MCF 10A (cell line): ENCODE results near the gene CCR6. TPM values are rescaled to one million over a fixed set of nuclear protein-coding genes. Genes with fewer than 3 reads are reported as not detected.

Source experiments
- BruUV-seq: library from RNA; stranded (reverse); fragments of 400-500 nt; replicated peaks from 2 replicates; lab custom pipeline; 2021; lab: Mats Ljungman, UMichigan
- CTCF ChIA-PET: fragments of 300-600 bp; sonication (Branson Sonifier 250); formaldehyde crosslinking; extraction: SDS; loops from one replicate; lab custom pipeline; 2021; ENCODE audit warnings: antibody characterized with exemption, inconsistent platforms; lab: Yijun Ruan, JAX
- POLR2A ChIA-PET: fragments of 300-600, 350-650 bp; sonication (Branson Sonifier 250); formaldehyde crosslinking; extraction: SDS; loops from one replicate; lab custom pipeline; 2020; ENCODE audit warnings: antibody characterized with exemption, inconsistent platforms; lab: Yijun Ruan, JAX
- DNase-seq: peaks from one replicate; pipeline ENCODE4 v3.0.0-alpha.2; 2018; ENCODE audit not compliant: unreplicated experiment
- H3K27ac Mint-ChIP-seq: one replicate; pipeline ENCODE4 v1.8.0; 2022; ENCODE audit warnings: mild to moderate bottlenecking, low read depth, mixed read lengths; ENCODE audit not compliant: unreplicated experiment
- H3K27me3 Mint-ChIP-seq: one replicate; pipeline ENCODE4 v1.8.0; 2022; ENCODE audit warnings: mixed read lengths; ENCODE audit not compliant: insufficient read depth, unreplicated experiment
- H3K36me3 Mint-ChIP-seq: one replicate; pipeline ENCODE4 v1.8.0; 2022; ENCODE audit warnings: mild to moderate bottlenecking, moderate library complexity, mixed read lengths; ENCODE audit not compliant: insufficient read depth, unreplicated experiment
- H3K4me1 Mint-ChIP-seq: one replicate; pipeline ENCODE4 v1.8.0; 2022; ENCODE audit warnings: mixed read lengths; ENCODE audit not compliant: insufficient read depth, unreplicated experiment
- H3K4me3 Mint-ChIP-seq: one replicate; pipeline ENCODE4 v1.8.0; 2022; ENCODE audit warnings: mild to moderate bottlenecking, moderate library complexity, mixed read lengths; ENCODE audit not compliant: unreplicated experiment
- H3K9me3 Mint-ChIP-seq: one replicate; pipeline ENCODE4 v1.8.0; 2022; ENCODE audit warnings: mixed read lengths; ENCODE audit not compliant: unreplicated experiment
- CTCF ChIP-seq: fragments of 200-600 bp; IDR thresholded peaks from one replicate; pipeline ENCODE4 v1.8.0; 2022; ENCODE audit warnings: antibody characterized with exemption, mild to moderate bottlenecking; ENCODE audit not compliant: unreplicated experiment
- intact Hi-C: fragments of 100-400 bp; cut with micrococcal nuclease; formaldehyde crosslinking; loops from 2 replicates; pipeline ENCODE4 v1.14.1; 2022
- total RNA-seq: library from RNA; stranded (reverse); gene quantifications from 2 replicates; pipeline ENCODE4 v1.2.3, GENCODE V29; 2022

Gene CCR6
- total RNA-seq, 1 experiment from 2014 or later, result not detected

GRCh38 chr6:167127785-167128531, 5.1 kb downstream of the CCR6 start:
- DNase-seq, result no peak
- peaks cover 24% of the 10 kb centered on the region for H3K27me3 Mint-ChIP-seq
- H3K27ac Mint-ChIP-seq, result no peak overlapping the region
- CTCF ChIA-PET, result interaction anchor here (0.6 kb wide), 1 partner anchor 12 kb away, joined by 3 read pairs; no protein-coding TSS in a partner anchor
- TF ChIP-seq CTCF, result no peak
- no TSS peak for BruUV-seq
- no peaks in the 10 kb centered on the region for H3K9me3 Mint-ChIP-seq
- intact Hi-C loops, result no loop called here
- POLR2A ChIA-PET, result no interaction called here
- H3K36me3 Mint-ChIP-seq, result no peaks in the 10 kb centered on the region
- no peak overlapping the region for H3K4me3 Mint-ChIP-seq
- no peaks in the 10 kb centered on the region for H3K4me1 Mint-ChIP-seq

GRCh38 chr6:167129159-167129558, 6.3 kb downstream of the CCR6 start:
- Mint-ChIP-seq H3K36me3 (no peaks in the 10 kb centered on the region), H3K27ac (no peak overlapping the region), H3K4me3 (no peak overlapping the region), H3K27me3 (peaks cover 14% of the 10 kb centered on the region), H3K4me1 (no peaks in the 10 kb centered on the region), H3K9me3 (no peaks in the 10 kb centered on the region)
- intact Hi-C loops, result no loop called here
- no TSS peak for BruUV-seq
- ChIA-PET CTCF (no interaction called here), POLR2A (interaction anchor here (0.6 kb wide), 1 partner anchor 20 kb away, joined by 3 read pairs; no protein-coding TSS in a partner anchor)
- no peak for TF ChIP-seq CTCF
- DNase-seq, result no peak

GRCh38 chr6:167129562-167129961, 6.7 kb downstream of the CCR6 start:
- Mint-ChIP-seq H3K4me3 (no peak overlapping the region), H3K27ac (no peak overlapping the region), H3K4me1 (no peaks in the 10 kb centered on the region), H3K27me3 (peaks cover 14% of the 10 kb centered on the region), H3K9me3 (no peaks in the 10 kb centered on the region), H3K36me3 (no peaks in the 10 kb centered on the region)
- ChIA-PET POLR2A (no interaction called here), CTCF (no interaction called here)
- TF ChIP-seq CTCF, result no peak
- intact Hi-C loops, result no loop called here
- DNase-seq, result no peak
- no TSS peak for BruUV-seq

- Mint-ChIP-seq H3K9me3 (no peaks in the 10 kb centered on the region), H3K36me3 (no peaks in the 10 kb centered on the region), H3K27me3 (peaks cover 14% of the 10 kb centered on the region), H3K27ac (no peak overlapping the region), H3K4me1 (no peaks in the 10 kb centered on the region), H3K4me3 (no peak overlapping the region)
- CTCF ChIA-PET, result no interaction called here
- DNase-seq, result no peak
- BruUV-seq, result no TSS peak
- POLR2A ChIA-PET, result no interaction called here
- intact Hi-C loops, result no loop called here
- TF ChIP-seq CTCF, result no peak
Observed at GRCh38 chr6:167130008-167130677, 7.2 kb downstream of the CCR6 start.
